ENCODE measurements around the gene RSL1D1.

The RSL1D1 gene

GRCh38 chr16:11848842-11849241, 2.5 kb downstream of the RSL1D1 start:
- no peak overlapping the region for H3K4me3 ChIP-seq (ENCODE audit: low read depth, low read length)

DNA sequence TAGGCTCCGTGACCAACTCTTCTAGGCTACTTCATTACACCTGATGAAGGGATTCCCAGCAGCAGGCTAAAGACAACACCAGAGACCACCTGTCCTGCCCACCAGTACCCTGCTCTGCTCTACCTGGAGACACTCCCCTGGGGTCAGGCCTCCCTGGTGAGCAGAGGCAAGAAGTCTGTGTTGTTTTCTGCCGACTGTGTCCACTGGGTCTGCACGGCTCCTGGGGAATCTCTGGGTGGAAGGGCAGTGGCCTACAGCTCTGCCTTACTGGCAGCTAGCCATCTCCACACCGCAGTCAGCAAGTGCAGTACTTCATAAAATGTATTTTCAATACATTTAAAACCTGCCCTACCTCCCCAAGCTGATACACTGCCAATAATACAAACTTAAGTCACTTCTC, 6.8 kb downstream of the RSL1D1 start:
- H3K4me3 ChIP-seq (ENCODE audit: low read depth, low read length), result no peak overlapping the region
- DNase-seq (ENCODE audit: low read depth, low spot score), result no peak
- TF ChIP-seq CTCF (IDR thresholded peaks at IDR 0.05; ENCODE audit: low read depth, low read length), result no peak
- in situ Hi-C loops (cut with HindIII; ENCODE audit: low sequenced_read_pairs), result no loop called here

More at GRCh38 chr16:11848842-11849241, 2.5 kb downstream of the RSL1D1 start:
- in situ Hi-C loops (cut with HindIII; ENCODE audit: low sequenced_read_pairs), result no loop called here
- no peak for TF ChIP-seq CTCF (IDR thresholded peaks at IDR 0.05; ENCODE audit: low read depth, low read length)
- no peak for DNase-seq (ENCODE audit: low read depth, low spot score)

- in situ Hi-C loops (cut with HindIII; ENCODE audit: low sequenced_read_pairs), result no loop called here
- no peak for TF ChIP-seq CTCF (IDR thresholded peaks at IDR 0.05; ENCODE audit: low read depth, low read length)
- H3K4me3 ChIP-seq (ENCODE audit: low read depth, low read length), result no peak overlapping the region
- DNase-seq (ENCODE audit: low read depth, low spot score), result no peak
Observed at GRCh38 chr16:11843861-11844260, 7.5 kb downstream of the RSL1D1 start.

DNA sequence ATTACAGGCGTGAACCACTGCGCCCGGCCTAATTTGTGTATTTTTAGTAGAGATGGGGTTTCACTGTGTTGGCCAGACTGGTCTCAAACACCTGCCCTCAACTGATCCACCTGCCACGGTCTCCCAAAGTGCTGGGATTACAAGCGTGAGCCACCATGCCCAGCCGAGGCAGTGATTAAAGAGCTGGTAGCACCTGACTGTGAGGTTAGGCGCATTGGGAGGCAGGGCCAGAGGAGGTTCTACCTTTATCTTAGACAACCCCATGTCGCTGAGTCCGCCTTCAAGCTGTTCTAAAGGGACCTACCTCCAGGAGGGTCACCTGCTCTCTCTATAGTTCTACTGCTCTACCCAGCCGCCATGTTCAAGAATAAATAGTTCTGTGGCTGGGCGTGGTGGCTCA, 8.1 kb downstream of the RSL1D1 start:
- H3K4me3 ChIP-seq (ENCODE audit: low read depth, low read length), result no peak overlapping the region
- in situ Hi-C loops (cut with HindIII; ENCODE audit: low sequenced_read_pairs), result no loop called here
- DNase-seq (ENCODE audit: low read depth, low spot score), result no peak
- TF ChIP-seq CTCF (IDR thresholded peaks at IDR 0.05; ENCODE audit: low read depth, low read length), result no peak

- no peak for DNase-seq (ENCODE audit: low read depth, low spot score)
- no peak for TF ChIP-seq CTCF (IDR thresholded peaks at IDR 0.05; ENCODE audit: low read depth, low read length)
- no peak overlapping the region for H3K4me3 ChIP-seq (ENCODE audit: low read depth, low read length)
- in situ Hi-C loops (cut with HindIII; ENCODE audit: low sequenced_read_pairs), result no loop called here
Observed at GRCh38 chr16:11841026-11841425, 10.3 kb downstream of the RSL1D1 start.

GRCh38 chr16:11836650-11837244, 14.6 kb downstream of the RSL1D1 start:
- H3K4me3 ChIP-seq (ENCODE audit: low read depth, low read length), result no peak overlapping the region
- DNase-seq (ENCODE audit: low read depth, low spot score), result peak; percentile 92
- in situ Hi-C loops (cut with HindIII; ENCODE audit: low sequenced_read_pairs), result no loop called here
- TF ChIP-seq CTCF (IDR thresholded peaks at IDR 0.05; ENCODE audit: low read depth, low read length), result no peak
